DOHH2 (cell line): ENCODE data around the gene TRIM54.
"Not testable (repeated sequence)": the region's sequence is repeated elsewhere in the genome, so short reads cannot be mapped to it uniquely, and the experiment has no call there.

Experiments
- H3F3A ChIP-seq: fragments of 200-600 bp; sonication (generic), shearing (Covaris generic); 2 replicates; pipeline ENCODE4 v1.6.0; 2016; ENCODE audit warnings: antibody characterized with exemption, mild to moderate bottlenecking; ENCODE audit not compliant: control insufficient read depth, insufficient read depth
- H3K27ac ChIP-seq: fragments of 200-600 bp; sonication (generic); 2 replicates; pipeline ENCODE4 v1.5.1; 2014; ENCODE audit warnings: low read depth, mild to moderate bottlenecking, low read length, moderate library complexity
- H3K27me3 ChIP-seq: fragments of 200-600 bp; sonication (generic); 2 replicates; pipeline ENCODE4 v1.6.1; 2014; ENCODE audit warnings: mild to moderate bottlenecking, low read length, mixed read lengths; ENCODE audit not compliant: control insufficient read depth
- H3K36me3 ChIP-seq: fragments of 200-600 bp; sonication (generic); 2 replicates; pipeline ENCODE4 v1.6.1; 2014; ENCODE audit warnings: mild to moderate bottlenecking, low read length, moderate library complexity, mixed read lengths; ENCODE audit not compliant: control insufficient read depth
- H3K4me1 ChIP-seq: fragments of 200-600 bp; sonication (generic); 2 replicates; pipeline ENCODE4 v1.6.1; 2014; ENCODE audit warnings: mild to moderate bottlenecking, low read length, mixed read lengths; ENCODE audit not compliant: control insufficient read depth
- H3K4me2 ChIP-seq: fragments of 200-600 bp; sonication (generic); 2 replicates; pipeline ENCODE4 v1.6.0; 2014; ENCODE audit warnings: mild to moderate bottlenecking, low read length, moderate library complexity
- H3K4me3 ChIP-seq: fragments of 200-600 bp; sonication (generic); 2 replicates; pipeline ENCODE4 v1.5.1; 2014; ENCODE audit warnings: mild to moderate bottlenecking, low read length, mixed read lengths
- H3K79me2 ChIP-seq: fragments of 200-600 bp; sonication (generic); 2 replicates; pipeline ENCODE4 v1.6.1; 2014; ENCODE audit warnings: mild to moderate bottlenecking, low read length, mixed read lengths; ENCODE audit not compliant: control insufficient read depth
- H3K9me2 ChIP-seq: fragments of 200-600 bp; sonication (generic); replicated peaks from 2 replicates; pipeline ENCODE4 v1.6.1; 2014; ENCODE audit warnings: mild to moderate bottlenecking, low read length, mixed read lengths; ENCODE audit not compliant: control insufficient read depth
- H3K9me3 ChIP-seq: fragments of 200-600 bp; sonication (generic); 2 replicates; pipeline ENCODE4 v1.6.1; 2014; ENCODE audit warnings: antibody characterized with exemption, low read length, mixed read lengths; ENCODE audit not compliant: control insufficient read depth, insufficient read depth
- H4K20me1 ChIP-seq: fragments of 200-600 bp; sonication (generic); 2 replicates; pipeline ENCODE4 v1.6.0; 2014; ENCODE audit warnings: low read depth, mild to moderate bottlenecking, antibody characterized with exemption, low read length, moderate library complexity; ENCODE audit not compliant: control insufficient read depth, insufficient read depth
- CTCF ChIP-seq: fragments of 200-600 bp; sonication (generic); IDR thresholded peaks from one replicate; pipeline ENCODE4 v1.5.1; 2014; ENCODE audit warnings: antibody characterized with exemption, mild to moderate bottlenecking, low read depth, low read length; ENCODE audit not compliant: poor library complexity, severe bottlenecking
- EZH2phosphoT487 ChIP-seq: fragments of 200-600 bp; sonication (generic); IDR thresholded peaks from 2 replicates; pipeline ENCODE4 v1.6.1; 2017; ENCODE audit warnings: borderline replicate concordance, mild to moderate bottlenecking, antibody characterized with exemption, low read length, moderate library complexity, mixed read lengths

The TRIM54 gene

GRCh38 chr2:27350106-27350693 is 68.0 kb downstream of the TRIM54 start:
- no peak overlapping the region for H3K4me3 ChIP-seq
- no peak overlapping the region for H3K27ac ChIP-seq
- H3K27me3 ChIP-seq, result no peaks in the 10 kb centered on the region
- H3K9me2 ChIP-seq, result no peaks in the 10 kb centered on the region
- H3K36me3 ChIP-seq, result peaks cover 20% of the 10 kb centered on the region
- TF ChIP-seq CTCF (no peak), EZH2phosphoT487 (no peak)
- peaks cover 34% of the 10 kb centered on the region for H3K4me1 ChIP-seq
- peaks cover 95% of the 10 kb centered on the region for H3K79me2 ChIP-seq
- H3K4me2 ChIP-seq, result peak overlapping the region; percentile 41
- peaks cover 2% of the 10 kb centered on the region; the same call in 1 of the 2 replicates for H3F3A ChIP-seq
- 0 out of 2 replicates have a peak, but pooled peaks cover 3% of the 10 kb centered on the region for H4K20me1 ChIP-seq
- H3K9me3 ChIP-seq, result no peaks in the 10 kb centered on the region

- Histone ChIP-seq H3K9me2 (no peaks in the 10 kb centered on the region), H3K27me3 (no peaks in the 10 kb centered on the region), H3K27ac (no peak overlapping the region), H3K36me3 (peaks cover 17% of the 10 kb centered on the region), H3K4me1 (peaks cover 39% of the 10 kb centered on the region), H3F3A (peaks cover 2% of the 10 kb centered on the region; the same call in 1 of the 2 replicates), H3K4me3 (no peak overlapping the region), H3K4me2 (no peak overlapping the region), H4K20me1 (0 out of 2 replicates have a peak, but pooled peaks cover 3% of the 10 kb centered on the region), H3K79me2 (peaks cover 95% of the 10 kb centered on the region), H3K9me3 (no peaks in the 10 kb centered on the region)
- TF ChIP-seq EZH2phosphoT487 (no peak), CTCF (no peak)
These were observed 69.8 kb downstream of the TRIM54 start for GRCh38 chr2:27351802-27352598.

GRCh38 chr2:27353386-27353761 is 71.1 kb downstream of the TRIM54 start:
- H3K27ac ChIP-seq, H3K27me3 ChIP-seq, H3K9me2 ChIP-seq, H4K20me1 ChIP-seq, H3K4me2 ChIP-seq, H3K9me3 ChIP-seq, H3K4me3 ChIP-seq, H3F3A ChIP-seq: not testable (repeated sequence)
- Histone ChIP-seq H3K36me3 (peaks cover 23% of the 10 kb centered on the region), H3K79me2 (peaks cover 95% of the 10 kb centered on the region), H3K4me1 (peaks cover 46% of the 10 kb centered on the region)
